Activated CD8-positive, alpha-beta T cell treated with anti-CD3 and anti-CD28 coated beads for 36 hours (primary cell): ENCODE data around the gene POLRMT. TPM values are rescaled to one million over a fixed set of nuclear protein-coding genes. Genes with fewer than 3 reads are reported as not detected.

Experiments
- ATAC-seq: fragments of 200-7000 bp; cut with Tn5 transposase; one replicate; pipeline ENCODE4 v1.10.0; 2021; ENCODE audit warnings: mild to moderate bottlenecking, moderate library complexity
- CTCF ChIA-PET: fragments of 350-600 bp; sonication (Branson Sonifier 250); formaldehyde crosslinking; loops from one replicate; lab custom pipeline; 2021; ENCODE audit warnings: antibody characterized with exemption; lab: Charles Lee
- POLR2A ChIA-PET: fragments of 350-600 bp; sonication (Branson Sonifier 250); formaldehyde crosslinking; loops from one replicate; lab custom pipeline; 2021; ENCODE audit warnings: antibody characterized with exemption; lab: Charles Lee
- DNase-seq: peaks from one replicate; pipeline ENCODE4 v3.0.0-alpha.2; 2020
- H3K27ac Mint-ChIP-seq: one replicate; pipeline ENCODE4 v1.8.0; 2021; ENCODE audit warnings: mild to moderate bottlenecking, mixed read lengths
- H3K27me3 Mint-ChIP-seq: one replicate; pipeline ENCODE4 v1.8.0; 2021; ENCODE audit warnings: mixed read lengths
- H3K36me3 Mint-ChIP-seq: one replicate; pipeline ENCODE4 v1.8.0; 2021; ENCODE audit warnings: low read depth, mixed read lengths
- H3K4me1 Mint-ChIP-seq: one replicate; pipeline ENCODE4 v1.8.0; 2021; ENCODE audit warnings: low read depth, mixed read lengths
- H3K4me3 Mint-ChIP-seq: one replicate; pipeline ENCODE4 v1.8.0; 2021; ENCODE audit warnings: mild to moderate bottlenecking, moderate library complexity, mixed read lengths
- H3K9me3 Mint-ChIP-seq: one replicate; pipeline ENCODE4 v1.8.0; 2021; ENCODE audit warnings: mixed read lengths
- intact Hi-C: fragments of 100-400 bp; cut with micrococcal nuclease; formaldehyde crosslinking; loops from one replicate; pipeline ENCODE4 v1.10.0; 2022
- total RNA-seq, 2 experiments: library from RNA; stranded (reverse); gene quantifications; one replicate each; pipeline ENCODE4 v1.2.3, GENCODE V29; 2021
- TF ChIP-seq, protein P1 (sequence below): fragments of 200-600 bp; IDR thresholded peaks from one replicate; pipeline ENCODE4 v1.8.0; 2022; ENCODE audit warnings: antibody characterized with exemption, mild to moderate bottlenecking

The POLRMT gene
- total RNA-seq, 2 experiments from 2014 or later: 66.6 to 67.9 TPM

GRCh38 chr19:645912-646778, 12.8 kb upstream of the POLRMT start:
- H3K9me3 Mint-ChIP-seq: no peaks in the 10 kb centered on the region
- H3K27ac Mint-ChIP-seq: no peak overlapping the region
- ChIA-PET POLR2A (interaction anchor here (0.5 to 1.7 kb wide), 3 partner anchors 10 to 42 kb away, joined by 3 to 6 read pairs (median 3); no protein-coding TSS in a partner anchor), CTCF (no interaction called here)
- no peak for ATAC-seq
- no peak overlapping the region for H3K4me3 Mint-ChIP-seq
- peaks cover 5% of the 10 kb centered on the region for H3K36me3 Mint-ChIP-seq
- H3K27me3 Mint-ChIP-seq: no peaks in the 10 kb centered on the region
- intact Hi-C loops: no loop called here
- TF ChIP-seq, protein P1, sequence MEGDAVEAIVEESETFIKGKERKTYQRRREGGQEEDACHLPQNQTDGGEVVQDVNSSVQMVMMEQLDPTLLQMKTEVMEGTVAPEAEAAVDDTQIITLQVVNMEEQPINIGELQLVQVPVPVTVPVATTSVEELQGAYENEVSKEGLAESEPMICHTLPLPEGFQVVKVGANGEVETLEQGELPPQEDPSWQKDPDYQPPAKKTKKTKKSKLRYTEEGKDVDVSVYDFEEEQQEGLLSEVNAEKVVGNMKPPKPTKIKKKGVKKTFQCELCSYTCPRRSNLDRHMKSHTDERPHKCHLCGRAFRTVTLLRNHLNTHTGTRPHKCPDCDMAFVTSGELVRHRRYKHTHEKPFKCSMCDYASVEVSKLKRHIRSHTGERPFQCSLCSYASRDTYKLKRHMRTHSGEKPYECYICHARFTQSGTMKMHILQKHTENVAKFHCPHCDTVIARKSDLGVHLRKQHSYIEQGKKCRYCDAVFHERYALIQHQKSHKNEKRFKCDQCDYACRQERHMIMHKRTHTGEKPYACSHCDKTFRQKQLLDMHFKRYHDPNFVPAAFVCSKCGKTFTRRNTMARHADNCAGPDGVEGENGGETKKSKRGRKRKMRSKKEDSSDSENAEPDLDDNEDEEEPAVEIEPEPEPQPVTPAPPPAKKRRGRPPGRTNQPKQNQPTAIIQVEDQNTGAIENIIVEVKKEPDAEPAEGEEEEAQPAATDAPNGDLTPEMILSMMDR: no peak
- no peaks in the 10 kb centered on the region for H3K4me1 Mint-ChIP-seq
- DNase-seq: no peak

DNA sequence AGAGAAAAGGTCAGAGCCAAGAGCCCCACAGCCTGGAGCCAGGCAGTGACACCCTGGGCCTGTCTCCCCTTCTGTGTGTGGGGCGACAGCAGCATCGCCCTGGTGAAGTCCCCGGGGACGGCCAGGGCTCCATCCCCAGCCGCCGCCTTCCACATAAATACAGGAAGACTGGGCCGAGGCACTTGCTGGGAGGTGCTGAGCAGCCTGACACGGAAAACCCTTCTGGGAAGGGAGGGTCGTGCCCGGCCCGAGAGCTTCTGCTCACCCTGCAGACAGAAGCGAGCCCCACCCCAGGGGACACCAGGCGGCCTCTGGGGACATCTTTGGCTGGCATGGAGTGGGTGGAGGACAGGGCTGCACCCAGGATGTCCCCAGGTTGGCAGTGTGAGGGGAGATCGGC, 11.5 kb upstream of the POLRMT start:
- no peak overlapping the region for H3K4me3 Mint-ChIP-seq
- ATAC-seq: no peak
- no peaks in the 10 kb centered on the region for H3K4me1 Mint-ChIP-seq
- intact Hi-C loops: no loop called here
- ChIA-PET CTCF (no interaction called here), POLR2A (no interaction called here)
- H3K9me3 Mint-ChIP-seq: no peaks in the 10 kb centered on the region
- TF ChIP-seq, protein P1: no peak
- no peaks in the 10 kb centered on the region for H3K27me3 Mint-ChIP-seq
- H3K27ac Mint-ChIP-seq: no peak overlapping the region
- H3K36me3 Mint-ChIP-seq: peaks cover 3% of the 10 kb centered on the region
- DNase-seq: no peak

- Mint-ChIP-seq H3K9me3 (no peaks in the 10 kb centered on the region), H3K4me3 (no peak overlapping the region), H3K27ac (no peak overlapping the region), H3K36me3 (peaks cover 3% of the 10 kb centered on the region), H3K4me1 (peaks cover 1% of the 10 kb centered on the region), H3K27me3 (no peaks in the 10 kb centered on the region)
- ChIA-PET CTCF (no interaction called here), POLR2A (no interaction called here)
- DNase-seq: no peak
- no peak for ATAC-seq
- intact Hi-C loops: no loop called here
- TF ChIP-seq, protein P1: no peak
Measured at GRCh38 chr19:644363-644762, 11.0 kb upstream of the POLRMT start.

DNA sequence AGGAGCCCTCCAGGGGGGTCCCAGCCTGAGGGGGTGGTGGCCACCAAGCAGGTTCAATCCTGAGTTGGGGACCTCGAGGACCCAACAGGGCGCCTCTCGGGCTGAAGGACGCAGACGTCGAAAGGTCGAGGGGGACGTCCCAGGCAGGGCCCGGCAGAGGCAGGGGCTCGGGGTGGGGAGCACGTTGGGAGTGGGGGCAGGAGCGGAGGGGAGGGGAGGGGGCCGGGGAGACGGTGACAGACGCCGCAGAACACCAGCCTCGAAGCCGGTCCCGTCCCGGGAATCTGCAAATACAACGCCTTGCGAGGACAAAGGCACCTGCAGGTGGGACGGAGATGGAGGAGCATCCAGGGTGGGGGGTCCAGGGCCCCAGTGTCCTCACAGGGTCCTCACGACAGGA, 10.4 kb upstream of the POLRMT start:
- ChIA-PET POLR2A (no interaction called here), CTCF (no interaction called here)
- H3K27ac Mint-ChIP-seq: no peak overlapping the region
- intact Hi-C loops: no loop called here
- no peaks in the 10 kb centered on the region for H3K9me3 Mint-ChIP-seq
- no peaks in the 10 kb centered on the region for H3K27me3 Mint-ChIP-seq
- ATAC-seq: no peak
- H3K4me3 Mint-ChIP-seq: no peak overlapping the region
- H3K4me1 Mint-ChIP-seq: peaks cover 7% of the 10 kb centered on the region
- no peak for DNase-seq
- TF ChIP-seq, protein P1: no peak
- H3K36me3 Mint-ChIP-seq: peaks cover 3% of the 10 kb centered on the region
